H9 (cell line): ENCODE measurements around the gene IL21R. TPM values are rescaled to one million over a fixed set of nuclear protein-coding genes. Genes with fewer than 3 reads are reported as not detected.

Experiments
- DNase-seq: peaks from one replicate; pipeline ENCODE4 v3.0.0-alpha.2; 2017
- H2AFZ ChIP-seq: one replicate; pipeline ENCODE4 v1.6.1; 2013; ENCODE audit warnings: mild to moderate bottlenecking, low read length, control low read depth, moderate library complexity
- H2AK5ac ChIP-seq: 2 replicates; pipeline ENCODE4 v1.6.1; 2013; ENCODE audit warnings: low read length, control low read depth, mixed read lengths; ENCODE audit not compliant: insufficient read length
- H2BK120ac ChIP-seq: one replicate; pipeline ENCODE4 v1.6.1; 2013; ENCODE audit warnings: low read depth, mild to moderate bottlenecking, low read length, control low read depth, inconsistent platforms; ENCODE audit not compliant: poor library complexity, severe bottlenecking
- H2BK12ac ChIP-seq: 2 replicates; pipeline ENCODE4 v1.6.1; 2013; ENCODE audit warnings: low read length, control low read depth, mixed read lengths, low read depth; ENCODE audit not compliant: insufficient read length
- H2BK15ac ChIP-seq: 2 replicates; pipeline ENCODE4 v1.6.1; 2013; ENCODE audit warnings: low read depth, low read length, control low read depth
- H2BK20ac ChIP-seq: one replicate; pipeline ENCODE4 v1.6.1; 2013; ENCODE audit warnings: low read depth, mild to moderate bottlenecking, low read length, control low read depth, inconsistent platforms; ENCODE audit not compliant: poor library complexity, severe bottlenecking
- H2BK5ac ChIP-seq: 2 replicates; pipeline ENCODE4 v1.6.1; 2013; ENCODE audit warnings: low read length, control low read depth, mixed read lengths; ENCODE audit not compliant: insufficient read length
- H3K14ac ChIP-seq: 2 replicates; pipeline ENCODE4 v1.6.1; 2013; ENCODE audit warnings: low read length, control low read depth; ENCODE audit not compliant: insufficient read depth
- H3K18ac ChIP-seq: 2 replicates; pipeline ENCODE4 v1.6.1; 2013; ENCODE audit warnings: low read depth, mild to moderate bottlenecking, mixed read lengths, low read length, control low read depth; ENCODE audit not compliant: insufficient read length
- H3K23ac ChIP-seq: 2 replicates; pipeline ENCODE4 v1.6.1; 2013; ENCODE audit warnings: low read length, control low read depth, mixed read lengths, low read depth; ENCODE audit not compliant: insufficient read length
- H3K23me2 ChIP-seq: 2 replicates; pipeline ENCODE4 v1.6.1; 2013; ENCODE audit warnings: low read depth, mild to moderate bottlenecking, mixed read lengths, low read length, control low read depth; ENCODE audit not compliant: insufficient read length, poor library complexity, severe bottlenecking
- H3K27ac ChIP-seq: 2 replicates; pipeline ENCODE4 v1.5.1; 2013; ENCODE audit warnings: low read length, control low read depth, mixed read lengths, low read depth; ENCODE audit not compliant: insufficient read length
- H3K27me3 ChIP-seq: 2 replicates; pipeline ENCODE4 v1.6.1; 2013; ENCODE audit warnings: low read length, control low read depth, inconsistent platforms; ENCODE audit not compliant: insufficient read depth
- H3K4ac ChIP-seq: 2 replicates; pipeline ENCODE4 v1.6.1; 2013; ENCODE audit warnings: low read depth, mild to moderate bottlenecking, control low read depth, inconsistent platforms, low read length, moderate library complexity
- H3K4me1 ChIP-seq: 2 replicates; pipeline ENCODE4 v1.6.1; 2013; ENCODE audit warnings: low read length, control low read depth, inconsistent platforms; ENCODE audit not compliant: insufficient read depth
- H3K4me2 ChIP-seq: 2 replicates; pipeline ENCODE4 v1.6.1; 2013; ENCODE audit warnings: low read length, control low read depth, mixed read lengths; ENCODE audit not compliant: insufficient read length, insufficient read depth
- H3K56ac ChIP-seq: 2 replicates; pipeline ENCODE4 v1.6.1; 2013; ENCODE audit warnings: low read depth, mild to moderate bottlenecking, mixed read lengths, low read length, control low read depth; ENCODE audit not compliant: insufficient read length
- H3K79me1 ChIP-seq: 2 replicates; pipeline ENCODE4 v1.6.1; 2013; ENCODE audit warnings: low read depth, mild to moderate bottlenecking, moderate library complexity, low read length, control low read depth, inconsistent platforms; ENCODE audit not compliant: insufficient read depth, poor library complexity, severe bottlenecking
- H3K79me2 ChIP-seq: 2 replicates; pipeline ENCODE4 v1.6.1; 2013; ENCODE audit warnings: low read length, control low read depth, inconsistent platforms; ENCODE audit not compliant: insufficient read depth
- H3K9ac ChIP-seq: 2 replicates; pipeline ENCODE4 v1.6.1; 2013; ENCODE audit warnings: low read length, control low read depth, mixed read lengths; ENCODE audit not compliant: insufficient read length; ENCODE audit errors: extremely low read depth
- H3K9me3 ChIP-seq: one replicate; pipeline ENCODE4 v1.6.1; 2013; ENCODE audit warnings: low read depth, low read length, inconsistent platforms; ENCODE audit not compliant: control insufficient read depth
- H3T11ph ChIP-seq: one replicate; pipeline ENCODE4 v1.6.1; 2013; ENCODE audit warnings: mild to moderate bottlenecking, low read length, control low read depth, inconsistent platforms
- H4K20me1 ChIP-seq: one replicate; pipeline ENCODE4 v1.6.1; 2013; ENCODE audit not compliant: control insufficient read depth, insufficient read length, insufficient read depth
- H4K5ac ChIP-seq: 2 replicates; pipeline ENCODE4 v1.6.1; 2013; ENCODE audit warnings: low read depth, mild to moderate bottlenecking, mixed read lengths, low read length, control low read depth; ENCODE audit not compliant: insufficient read length
- H4K8ac ChIP-seq: replicated peaks from 2 replicates; pipeline ENCODE4 v1.6.1; 2013; ENCODE audit warnings: low read length, control low read depth, mixed read lengths, low read depth; ENCODE audit not compliant: insufficient read length
- H4K91ac ChIP-seq: 2 replicates; pipeline ENCODE4 v1.6.1; 2013; ENCODE audit warnings: low read depth, mild to moderate bottlenecking, moderate library complexity, mixed read lengths, low read length, control low read depth; ENCODE audit not compliant: insufficient read length
- H3K27ac Mint-ChIP-seq, 3 experiments: 2 replicates in 2 of 3; 3 replicates in 1 of 3; pipeline ENCODE4 v1.8.0; 2020 to 2021; ENCODE audit warnings: mixed read lengths in 3 of 3, mild to moderate bottlenecking in 1 of 3, moderate library complexity in 1 of 3
- H3K27me3 Mint-ChIP-seq: 2 replicates; pipeline ENCODE4 v1.8.0; 2021; ENCODE audit warnings: low read depth, mild to moderate bottlenecking, moderate library complexity, mixed read lengths
- H3K36me3 Mint-ChIP-seq, 3 experiments: 2 replicates in 2 of 3; 3 replicates in 1 of 3; pipeline ENCODE4 v1.8.0; 2020 to 2021; ENCODE audit warnings: low read depth in 3 of 3, mixed read lengths in 3 of 3; ENCODE audit not compliant: insufficient read depth in 1 of 3
- H3K4me1 Mint-ChIP-seq, 2 experiments: 2 replicates each; pipeline ENCODE4 v1.8.0; 2020; ENCODE audit warnings: mixed read lengths in 2 of 2
- H3K4me3 Mint-ChIP-seq, 2 experiments: 2 replicates in 1 of 2; 3 replicates in 1 of 2; pipeline ENCODE4 v1.8.0; 2020 to 2021; ENCODE audit warnings: mild to moderate bottlenecking in 2 of 2, mixed read lengths in 2 of 2, moderate library complexity in 1 of 2
- H3K9me3 Mint-ChIP-seq, 2 experiments: 2 replicates in 1 of 2; 3 replicates in 1 of 2; pipeline ENCODE4 v1.8.0; 2020; ENCODE audit warnings: mild to moderate bottlenecking in 2 of 2, mixed read lengths in 2 of 2, moderate library complexity in 1 of 2
- WGBS: extraction: QIAGEN DNeasy Blood & Tissue Kit; methylation state at CpG from one replicate; pipeline ENCODE4 v1.1.7; 2013; ENCODE audit warnings: missing lambda C conversion rate, low lambda C conversion rate, mixed read lengths; ENCODE audit not compliant: insufficient read length; ENCODE audit errors: extremely low coverage; 5-methylcytosine and 5-hydroxymethylcytosine counted together
- total RNA-seq: library from RNA; stranded (reverse); gene quantifications from 2 replicates; pipeline ENCODE4 v1.2.1, GENCODE V29; 2021
- TF ChIP-seq, protein P1 (sequence below): fragments of 200-600 bp; sonication (generic); conservative IDR thresholded peaks from 3 replicates; pipeline ENCODE4 v1.8.0; 2021; ENCODE audit warnings: antibody characterized with exemption, mild to moderate bottlenecking

IL21R gene
- total RNA-seq, 1 experiment from 2014 or later: 0.07 TPM

- H3K79me2 ChIP-seq: no peaks in the 10 kb centered on the region
- Mint-ChIP-seq H3K9me3 (no peaks in the 10 kb centered on the region; a peak in 1 of 5 replicates), H3K36me3 (no peaks in the 10 kb centered on the region; a peak in 1 of 7 replicates), H3K27ac (no peak overlapping the region), H3K27me3 (peaks cover 1% of the 10 kb centered on the region; the same call in 1 of the 2 replicates), H3K4me3 (no peak overlapping the region), H3K4me1 (peaks cover 17 to 21% of the 10 kb centered on the region in 2 experiments)
- no peak overlapping the region for H3K18ac ChIP-seq
- H3K23me2 ChIP-seq: no peaks in the 10 kb centered on the region
- no peak overlapping the region for H3K9ac ChIP-seq
- H3K9me3 ChIP-seq: no peaks in the 10 kb centered on the region
- H2BK5ac ChIP-seq: no peak overlapping the region
- H3K4ac ChIP-seq: no peak overlapping the region
- H2AK5ac ChIP-seq: no peak overlapping the region
- H3K79me1 ChIP-seq: no peaks in the 10 kb centered on the region
- H2AFZ ChIP-seq: no peak overlapping the region
- DNase-seq: no peak
- H2BK20ac ChIP-seq: no peak overlapping the region
- H3K27ac ChIP-seq: no peak overlapping the region
- H3K14ac ChIP-seq: no peak overlapping the region
- no peak overlapping the region for H3T11ph ChIP-seq
- H2BK120ac ChIP-seq: no peak overlapping the region
- no peak overlapping the region for H2BK12ac ChIP-seq
- no peak overlapping the region for H2BK15ac ChIP-seq
- H4K5ac ChIP-seq: no peak overlapping the region
- H3K56ac ChIP-seq: no peak overlapping the region
- no peak overlapping the region for H4K91ac ChIP-seq
- WGBS: no CpG with 5 or more reads among the region's 20 CpGs
- H4K20me1 ChIP-seq: no peaks in the 10 kb centered on the region
- no peak overlapping the region for H3K4me2 ChIP-seq
- TF ChIP-seq, protein P1, sequence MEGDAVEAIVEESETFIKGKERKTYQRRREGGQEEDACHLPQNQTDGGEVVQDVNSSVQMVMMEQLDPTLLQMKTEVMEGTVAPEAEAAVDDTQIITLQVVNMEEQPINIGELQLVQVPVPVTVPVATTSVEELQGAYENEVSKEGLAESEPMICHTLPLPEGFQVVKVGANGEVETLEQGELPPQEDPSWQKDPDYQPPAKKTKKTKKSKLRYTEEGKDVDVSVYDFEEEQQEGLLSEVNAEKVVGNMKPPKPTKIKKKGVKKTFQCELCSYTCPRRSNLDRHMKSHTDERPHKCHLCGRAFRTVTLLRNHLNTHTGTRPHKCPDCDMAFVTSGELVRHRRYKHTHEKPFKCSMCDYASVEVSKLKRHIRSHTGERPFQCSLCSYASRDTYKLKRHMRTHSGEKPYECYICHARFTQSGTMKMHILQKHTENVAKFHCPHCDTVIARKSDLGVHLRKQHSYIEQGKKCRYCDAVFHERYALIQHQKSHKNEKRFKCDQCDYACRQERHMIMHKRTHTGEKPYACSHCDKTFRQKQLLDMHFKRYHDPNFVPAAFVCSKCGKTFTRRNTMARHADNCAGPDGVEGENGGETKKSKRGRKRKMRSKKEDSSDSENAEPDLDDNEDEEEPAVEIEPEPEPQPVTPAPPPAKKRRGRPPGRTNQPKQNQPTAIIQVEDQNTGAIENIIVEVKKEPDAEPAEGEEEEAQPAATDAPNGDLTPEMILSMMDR: no peak
- H3K4me1 ChIP-seq: no peaks in the 10 kb centered on the region
- H4K8ac ChIP-seq: no peak overlapping the region
- H3K27me3 ChIP-seq: no peaks in the 10 kb centered on the region
- no peak overlapping the region for H3K23ac ChIP-seq
These were observed 1.1 kb downstream of the IL21R start for GRCh38 chr16:27402964-27403600.
